Endometrial microvascular endothelial cells (primary cell): ENCODE data around the gene PTMS. TPM values are rescaled to one million over a fixed set of nuclear protein-coding genes. Genes with fewer than 3 reads are reported as not detected.

ENCODE experiments used
- in situ Hi-C: cut with HindIII; loops from 2 replicates; pipeline ENCODE4 v1.10.0; 2017; ENCODE audit warnings: low sequenced_read_pairs, low pct_unique_long_range_greater_than_20kb; ENCODE audit errors: inconsistent ontology term
- total RNA-seq: library from RNA; depleted of rRNA; stranded (reverse); fragments of >200 nt; gene quantifications from one replicate; pipeline ENCODE4 v1.2.3, GENCODE V29; 2015; ENCODE audit errors: inconsistent ontology term

The PTMS gene
- total RNA-seq, 1 donor from 2014 or later, result 238 TPM

- in situ Hi-C loops, result no loop called here
Observed at GRCh38 chr12:6817098-6817497, 50.9 kb downstream of the PTMS start.

GRCh38 chr12:6817662-6818157 is 51.5 kb downstream of the PTMS start:
- in situ Hi-C loops, result no loop called here

- in situ Hi-C loops, result no loop called here
Observed at GRCh38 chr12:6818222-6818621, 52.1 kb downstream of the PTMS start.

GRCh38 chr12:6818645-6819044 is 52.5 kb downstream of the PTMS start:
- in situ Hi-C loops, result no loop called here

- in situ Hi-C loops, result no loop called here
Observed at GRCh38 chr12:6819106-6820030, 53.2 kb downstream of the PTMS start.

GRCh38 chr12:6820166-6820565 is 54.0 kb downstream of the PTMS start:
- in situ Hi-C loops, result no loop called here

Other genes starting within 250 kb of the PTMS start
- gene GAPDH, start 231.8 kb upstream of the PTMS start, total RNA-seq, result 6,670 TPM
- gene IFFO1, start 210.3 kb upstream of the PTMS start, total RNA-seq, result 15.8 TPM
- gene NOP2, start 198.1 kb upstream of the PTMS start, total RNA-seq, result 59.6 TPM
- 202 TPM for gene CHD4, start 159.0 kb upstream of the PTMS start, total RNA-seq
- not detected for gene LPAR5, start 130.4 kb upstream of the PTMS start, total RNA-seq
- gene ACRBP, start 118.9 kb upstream of the PTMS start, total RNA-seq, result not detected
- 39.5 TPM for gene ING4, start 103.2 kb upstream of the PTMS start, total RNA-seq
- 13.8 TPM for gene ZNF384, start 77.0 kb upstream of the PTMS start, total RNA-seq
- gene PIANP, start 65.5 kb upstream of the PTMS start, total RNA-seq, result not detected
- 69.5 TPM for gene COPS7A, start 42.3 kb upstream of the PTMS start, total RNA-seq
- gene MLF2, start 13.2 kb upstream of the PTMS start, total RNA-seq, result 223 TPM
- 0.19 TPM for gene LAG3, start 6.2 kb downstream of the PTMS start, total RNA-seq
- not detected for gene CD4, start 23.2 kb downstream of the PTMS start, total RNA-seq
- 0.19 TPM for gene GPR162, start 55.5 kb downstream of the PTMS start, total RNA-seq
- 32.3 TPM for gene P3H3, start 62.0 kb downstream of the PTMS start, total RNA-seq
- gene GNB3, start 74.6 kb downstream of the PTMS start, total RNA-seq, result 0.74 TPM
- 50.0 TPM for gene CDCA3, start 84.9 kb downstream of the PTMS start, total RNA-seq
- gene USP5, start 85.8 kb downstream of the PTMS start, total RNA-seq, result 102 TPM
- gene TPI1, start 101.2 kb downstream of the PTMS start, total RNA-seq, result 1,455 TPM
- gene SPSB2, start 106.9 kb downstream of the PTMS start, total RNA-seq, result 2.1 TPM
- gene LRRC23, start 138.5 kb downstream of the PTMS start, total RNA-seq, result 5.9 TPM
- gene ENO2, start 148.2 kb downstream of the PTMS start, total RNA-seq, result 9.8 TPM
- 26.8 TPM for gene ATN1, start 161.6 kb downstream of the PTMS start, total RNA-seq
- gene RNU7-1, start 177.5 kb downstream of the PTMS start, total RNA-seq, result not detected
- gene C12orf57, start 177.7 kb downstream of the PTMS start, total RNA-seq, result 127 TPM
- 0.09 TPM for gene PTPN6, start 185.0 kb downstream of the PTMS start, total RNA-seq
- gene PHB2, start 204.3 kb downstream of the PTMS start, total RNA-seq, result 301 TPM
- 39.9 TPM for gene EMG1, start 204.6 kb downstream of the PTMS start, total RNA-seq